K562 (cell line): ENCODE measurements around the gene NEU1. TPM values are rescaled to one million over a fixed set of nuclear protein-coding genes. Genes with fewer than 3 reads are reported as not detected.
A peak's percentile ranks its signal among the peaks of the same experiment; 100 is the strongest.

Experiments
- KAT7 ChIP-seq: sonication (generic); formaldehyde crosslinking; IDR thresholded peaks from 2 replicates; pipeline ENCODE4 v1.8.0; 2022; ENCODE audit warnings: missing genetic modification reagents, mild to moderate bottlenecking, borderline replicate concordance
- MGA ChIP-seq: fragments of 450-650 bp; IDR thresholded peaks from 2 replicates; pipeline ENCODE4 v1.6.1; 2016; ENCODE audit warnings: mild to moderate bottlenecking, moderate library complexity
- POLR2AphosphoS5 ChIP-seq: IDR thresholded peaks from 2 replicates; pipeline ENCODE4 v1.6.1; 2011; ENCODE audit warnings: mild to moderate bottlenecking, low read depth, low read length, moderate library complexity; ENCODE audit not compliant: control insufficient read depth, insufficient read depth
- TRIM28 ChIP-seq: fragments of 450-650 bp; IDR thresholded peaks from 2 replicates; pipeline ENCODE4 v1.6.1; 2017
- U2AF1 ChIP-seq: fragments of 200-400 bp; formaldehyde crosslinking; optimal IDR thresholded peaks from 2 replicates; pipeline ENCODE3; 2017; ENCODE audit warnings: mild to moderate bottlenecking, low read depth, low read length, moderate library complexity
- ZBTB11 ChIP-seq, 3 experiments: fragments of 200-800 bp in 1 of 3; fragments of 250-450 bp in 1 of 3; fragments of 450-650 bp in 1 of 3; sonication (Bioruptor Pico) in 1 of 3; sonication (Bioruptor generic) in 1 of 3; formaldehyde crosslinking in 1 of 3; IDR thresholded peaks; 2 replicates each; pipeline versions ENCODE4 v1.6.1 to v1.8.0; 2016 to 2022; ENCODE audit warnings: mild to moderate bottlenecking in 2 of 3, missing genetic modification characterization in 2 of 3, missing compliant biosample characterization in 1 of 3, moderate library complexity in 1 of 3
- ZNF512 ChIP-seq: IDR thresholded peaks from 2 replicates; pipeline ENCODE4 v1.6.1; 2016; ENCODE audit warnings: missing genetic modification characterization, missing compliant biosample characterization
- polyA plus RNA-seq, 8 experiments: library from polyadenylated mRNA; depleted of rRNA in 4 of 8; stranded (reverse) in 5 of 8; unstranded in 3 of 8; fragments of >200 nt; fragmentation: Nextera tagmentation in 2 of 8; fragmentation: Illumina TruSeq in 1 of 8; extraction: Ambion mirVana in 2 of 8; extraction: Trizol in 1 of 8; gene quantifications; 2 replicates each; pipeline versions ENCODE4 v1.2.1 to v1.2.3, GENCODE V29; 2011 to 2014; ENCODE audit warnings: inconsistent platforms in 1 of 8, missing spikeins in 1 of 8
- total RNA-seq, 7 experiments: library from RNA; depleted of rRNA in 6 of 7; stranded (reverse); fragments of >200 nt in 6 of 7; fragmentation: Illumina TruSeq in 2 of 7; extraction: Trizol in 2 of 7; gene quantifications; 2 replicates each; pipeline versions ENCODE4 v1.2.1 to v1.2.3, GENCODE V29; 2011 to 2021; ENCODE audit warnings: low replicate concordance in 1 of 7

Gene NEU1
- total and polyA plus RNA-seq, 9 of the 15 experiments (the other 6 are each of a cell fraction or from before 2014, with no cell fraction given): 14.8 to 67.8 (median 51.0) TPM

GRCh38 chr6:31836047-31836473, 26.6 kb downstream of the NEU1 start (continued):
- no peak for TF ChIP-seq MGA
- no peak for TF ChIP-seq POLR2AphosphoS5
- no peak for TF ChIP-seq TRIM28
- 0 out of 6 replicates have a peak, but pooled peaks of 1 of the 3 experiments have one; percentile 4 for TF ChIP-seq ZBTB11 (CRISPR knock-in tag; IDR thresholded peaks at IDR 0.05)
- no peak for TF ChIP-seq U2AF1
- no peak for TF ChIP-seq KAT7 (CRISPR knock-in tag)
- peak; percentile 70; the same call in 1 of the 2 replicates for TF ChIP-seq ZNF512 (tag)
